Endometrium (tissue), 2 donors: ENCODE results near the gene CTF1.
"Not testable (repeated sequence)": the region's sequence is repeated elsewhere in the genome, so short reads cannot be mapped to it uniquely, and the experiment has no call there.

ENCODE experiments used
- FAIRE-seq: peaks from 2 replicates; lab custom pipeline; 2012; peaks lifted over from hg19 to GRCh38; lab: Jason Lieb, UNC
- donor health status: control.
- donor health status: control.

The CTF1 gene, protein sequence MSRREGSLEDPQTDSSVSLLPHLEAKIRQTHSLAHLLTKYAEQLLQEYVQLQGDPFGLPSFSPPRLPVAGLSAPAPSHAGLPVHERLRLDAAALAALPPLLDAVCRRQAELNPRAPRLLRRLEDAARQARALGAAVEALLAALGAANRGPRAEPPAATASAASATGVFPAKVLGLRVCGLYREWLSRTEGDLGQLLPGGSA

DNA sequence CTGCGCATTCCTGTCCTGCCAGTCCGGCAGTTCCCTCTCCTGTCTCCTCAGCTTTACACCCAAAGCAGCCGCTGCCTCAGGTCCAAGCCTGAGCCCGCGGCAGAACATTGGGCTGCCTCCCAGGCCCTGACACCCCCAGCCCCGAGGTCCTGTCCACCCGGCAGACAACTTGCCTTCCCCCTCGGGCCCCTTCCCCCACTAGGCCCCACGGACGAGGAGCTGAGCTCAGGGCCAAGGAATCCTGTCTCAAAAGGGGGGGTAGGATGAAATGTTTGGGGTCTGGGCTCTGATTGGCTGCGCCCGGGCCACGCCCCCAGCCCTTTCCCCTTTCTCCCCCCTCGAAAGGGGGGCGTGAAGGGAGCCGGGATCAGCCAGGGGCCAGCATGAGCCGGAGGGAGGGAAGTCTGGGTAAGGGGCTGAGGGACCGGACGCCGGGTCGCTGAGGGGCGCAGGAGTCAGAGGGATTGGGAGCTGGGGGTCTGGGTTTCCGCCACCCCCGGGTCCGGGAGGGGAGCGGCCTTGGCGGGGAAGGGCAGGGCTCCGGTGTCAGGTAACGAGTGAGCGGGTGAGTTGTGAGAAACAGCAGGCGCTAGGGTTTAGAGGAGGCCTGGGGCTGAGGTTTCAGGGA is at the start of gene CTF1:
Gene CTF1 (plus strand): TSS at position 354 of the 628 bp plus-strand sequence. CDS start 30 bp downstream, at position 384.
- no peak for FAIRE-seq

DNA sequence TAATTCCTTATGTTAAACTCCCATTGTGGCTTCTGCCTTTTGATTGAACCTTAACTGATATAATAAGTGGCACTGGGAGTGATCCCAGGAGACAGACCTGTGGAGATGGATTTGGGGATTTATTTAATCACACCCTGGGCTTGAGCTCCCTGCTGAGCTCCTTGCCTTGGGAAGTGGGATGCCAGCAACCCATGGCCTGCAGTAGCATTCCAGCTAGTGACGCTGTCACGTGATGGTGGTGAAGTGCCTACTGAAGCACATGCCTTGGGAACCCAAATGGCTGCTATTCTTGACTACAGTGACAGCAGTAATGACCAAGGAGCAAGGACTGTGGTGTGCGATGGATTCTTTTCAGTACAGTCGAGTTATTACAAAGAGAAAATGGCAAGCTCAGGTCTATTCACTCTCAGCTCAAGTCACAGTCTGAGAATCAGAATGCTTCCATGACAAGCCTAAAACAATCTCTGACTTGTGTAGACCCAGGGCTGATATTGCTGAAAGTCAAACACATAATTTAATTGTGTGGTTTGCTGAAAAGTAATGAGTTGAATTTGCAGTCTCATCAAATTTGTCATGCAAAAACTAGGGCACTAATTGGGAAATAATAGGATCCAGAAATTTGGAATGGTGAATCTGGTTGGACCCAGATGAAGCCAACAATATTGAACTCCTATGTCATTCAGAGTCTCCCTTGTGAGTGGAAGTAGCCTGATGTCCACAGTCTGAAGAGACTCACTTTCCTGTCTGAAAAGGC is 49.6 kb upstream of the CTF1 start:
- FAIRE-seq: no peak

DNA sequence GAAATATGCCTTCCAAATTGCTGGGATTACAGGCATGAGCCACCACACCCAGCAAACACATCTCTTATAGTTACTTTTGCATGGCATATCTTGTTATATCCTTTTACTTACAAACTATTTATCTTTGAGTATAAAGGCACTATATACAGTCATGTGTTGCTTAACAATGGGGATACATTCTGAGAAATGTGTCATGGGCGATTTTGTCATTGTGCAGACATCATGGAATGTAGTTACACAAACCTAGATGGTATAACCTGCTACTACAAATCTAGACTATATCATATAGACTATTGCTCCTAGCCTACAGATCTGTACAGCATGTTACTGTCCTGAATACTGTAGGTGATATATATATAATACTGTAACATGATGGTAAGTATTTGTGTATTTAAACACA is 46.2 kb upstream of the CTF1 start:
- FAIRE-seq: no peak

DNA sequence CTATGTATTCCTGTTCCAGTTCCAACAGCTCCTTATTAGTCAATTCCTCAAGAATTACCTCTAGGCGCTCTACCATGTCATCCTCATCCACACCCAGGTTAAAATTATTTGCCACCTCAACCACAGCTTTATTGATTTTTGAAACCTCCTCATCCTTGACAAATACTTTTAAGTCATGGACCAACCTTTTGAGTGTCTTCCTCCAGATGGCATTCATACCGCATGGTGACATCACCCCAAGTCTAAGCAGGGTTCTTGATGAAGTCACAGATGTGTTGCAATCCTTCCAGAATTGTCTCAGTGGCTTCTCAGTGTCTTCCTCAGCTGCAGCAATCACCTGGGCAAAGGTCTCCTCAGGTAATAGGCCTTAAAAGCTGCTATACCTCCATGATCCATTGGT is 42.7 kb upstream of the CTF1 start:
- no peak for FAIRE-seq

DNA sequence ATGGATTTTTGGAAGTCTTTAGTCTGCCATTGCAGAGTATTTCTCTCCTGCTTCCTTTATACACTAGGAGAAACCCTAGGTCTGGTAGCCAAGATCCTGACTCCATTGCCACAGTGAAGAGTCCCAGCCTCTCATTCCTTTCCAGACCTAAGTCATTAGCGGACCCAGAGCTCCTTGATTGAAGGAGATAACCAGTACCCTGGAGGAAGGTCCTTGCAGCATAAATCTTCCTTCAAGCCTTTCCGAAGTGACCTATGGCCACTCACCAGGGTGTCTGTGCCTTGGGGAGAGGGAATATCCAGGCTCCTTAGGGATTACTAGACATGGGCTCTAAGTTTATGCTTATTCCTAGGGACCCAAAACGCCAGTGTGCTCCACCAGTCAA is 38.3 kb upstream of the CTF1 start:
- no peak for FAIRE-seq

DNA sequence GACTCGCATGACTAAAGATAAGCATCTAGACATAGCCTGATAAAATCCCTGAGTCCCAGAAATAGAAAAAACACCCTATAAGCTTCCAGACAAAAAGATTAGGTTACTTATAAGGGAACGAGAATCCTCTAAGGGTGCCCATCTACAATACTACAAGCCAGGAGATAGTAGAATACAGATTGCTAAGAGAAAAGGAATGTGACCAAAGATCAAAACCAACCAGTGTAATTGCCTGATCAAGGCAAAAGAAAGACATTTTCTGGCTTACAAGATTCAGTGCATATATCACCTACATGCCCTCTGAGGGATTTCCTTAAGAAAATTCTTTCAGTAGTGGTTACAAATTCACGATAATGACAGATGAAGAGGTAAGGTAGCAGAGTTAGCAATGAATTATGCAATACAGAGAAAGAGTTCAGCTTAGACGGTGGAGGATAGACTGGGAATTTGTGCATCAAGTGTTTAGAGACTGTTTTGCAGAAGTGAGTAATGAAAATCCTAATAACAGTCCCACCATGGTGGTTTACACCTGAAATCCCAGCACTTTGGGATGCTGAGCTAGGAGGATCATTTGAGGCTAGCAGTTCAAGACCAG is 37.5 kb upstream of the CTF1 start:
- FAIRE-seq: no peak

DNA sequence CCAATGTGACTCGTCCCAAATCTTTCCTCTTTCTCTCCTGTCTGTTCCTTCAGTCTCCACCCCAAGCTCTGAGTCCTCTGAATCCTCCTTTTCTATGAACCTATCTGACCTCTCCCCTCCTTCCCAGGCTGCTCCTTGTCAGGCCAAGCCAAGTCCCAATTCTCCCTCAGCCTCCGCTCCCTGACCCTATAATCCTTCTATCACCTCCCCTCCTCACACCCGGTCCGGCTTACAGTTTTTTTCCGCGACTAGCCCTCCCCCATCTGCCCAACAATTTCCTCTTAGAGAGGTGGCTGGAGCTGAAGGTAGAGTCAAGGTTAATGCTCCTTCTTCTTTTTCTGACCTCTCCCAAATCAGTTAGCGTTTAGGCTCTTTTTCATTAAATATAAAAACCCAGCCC is 35.7 kb upstream of the CTF1 start:
- not testable (repeated sequence) for FAIRE-seq

DNA sequence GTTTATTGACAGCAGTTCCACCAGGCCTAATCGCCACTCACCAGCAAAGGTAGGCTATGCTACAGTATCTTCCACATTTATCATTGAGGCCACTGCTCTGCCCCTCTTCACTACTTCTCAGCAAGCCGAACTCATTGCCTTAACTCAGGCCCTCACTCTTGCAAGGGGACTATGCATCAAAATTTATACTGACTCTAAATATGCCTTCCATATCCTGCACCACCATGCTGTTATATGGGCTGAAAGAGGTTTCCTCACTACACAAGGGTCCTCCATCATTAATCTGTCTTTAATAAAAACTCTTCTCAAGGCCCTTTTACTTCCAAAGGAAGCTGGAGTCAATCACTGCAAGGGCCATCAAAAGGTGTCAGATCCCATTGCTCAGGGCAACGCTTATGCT is 33.2 kb upstream of the CTF1 start:
- FAIRE-seq: not testable (repeated sequence)

DNA sequence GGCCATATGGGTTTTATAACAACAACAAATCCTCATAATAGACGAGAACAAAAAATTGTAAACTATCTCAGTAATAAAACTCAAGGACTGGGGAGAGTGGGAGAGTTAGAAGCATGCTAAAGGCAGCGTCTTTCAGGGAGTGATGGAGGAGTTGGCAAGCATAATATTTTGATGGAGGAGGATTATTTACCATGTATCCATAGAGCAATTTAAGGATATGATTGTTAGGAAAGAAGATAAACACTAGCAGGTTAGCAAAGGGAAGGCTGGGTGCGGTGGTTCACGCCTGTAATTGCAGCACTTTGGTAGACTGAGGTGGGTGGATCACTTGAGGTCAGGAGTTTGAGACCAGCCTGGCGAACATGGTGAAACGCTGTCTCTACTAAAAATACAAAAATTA is 30.4 kb upstream of the CTF1 start:
- FAIRE-seq: no peak

DNA sequence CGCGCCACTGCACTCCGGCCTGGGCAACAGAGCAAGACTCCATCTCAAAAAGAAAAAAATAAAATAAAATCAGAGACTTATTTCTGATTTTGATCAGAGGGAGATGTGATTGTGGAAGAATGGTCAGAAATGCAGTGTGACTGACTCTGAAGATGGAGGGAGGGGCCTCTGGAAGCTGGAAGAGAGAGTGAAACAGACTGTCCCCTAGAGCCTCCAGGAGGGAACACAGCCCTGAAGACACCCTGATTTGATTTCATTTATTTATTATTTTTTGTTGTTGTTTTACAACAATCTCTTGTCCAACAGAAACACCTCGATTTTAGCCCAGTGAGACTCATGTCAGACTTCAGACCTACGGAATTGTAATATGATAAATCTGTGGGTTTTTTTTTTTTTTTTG is 28.7 kb upstream of the CTF1 start:
- FAIRE-seq: no peak

DNA sequence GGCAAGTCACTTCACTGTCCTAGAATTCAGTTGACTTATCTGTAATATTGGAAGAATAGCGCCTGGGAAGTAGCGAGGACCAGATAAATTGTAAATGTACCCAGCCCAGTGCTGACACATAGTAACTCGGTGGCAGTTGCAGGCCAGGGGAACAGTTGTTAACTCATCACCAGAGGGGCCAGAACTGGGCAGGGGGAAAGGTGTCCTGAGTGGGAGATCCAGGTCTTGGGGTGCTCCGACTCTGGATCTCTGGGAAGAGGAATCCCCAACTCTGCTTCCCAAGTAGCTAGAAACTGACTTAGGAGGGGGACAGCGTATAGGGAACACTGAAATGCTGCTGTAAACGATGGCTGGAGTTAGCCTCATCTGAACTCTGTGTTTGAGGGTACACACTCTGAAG is 25.5 kb upstream of the CTF1 start:
- no peak for FAIRE-seq

DNA sequence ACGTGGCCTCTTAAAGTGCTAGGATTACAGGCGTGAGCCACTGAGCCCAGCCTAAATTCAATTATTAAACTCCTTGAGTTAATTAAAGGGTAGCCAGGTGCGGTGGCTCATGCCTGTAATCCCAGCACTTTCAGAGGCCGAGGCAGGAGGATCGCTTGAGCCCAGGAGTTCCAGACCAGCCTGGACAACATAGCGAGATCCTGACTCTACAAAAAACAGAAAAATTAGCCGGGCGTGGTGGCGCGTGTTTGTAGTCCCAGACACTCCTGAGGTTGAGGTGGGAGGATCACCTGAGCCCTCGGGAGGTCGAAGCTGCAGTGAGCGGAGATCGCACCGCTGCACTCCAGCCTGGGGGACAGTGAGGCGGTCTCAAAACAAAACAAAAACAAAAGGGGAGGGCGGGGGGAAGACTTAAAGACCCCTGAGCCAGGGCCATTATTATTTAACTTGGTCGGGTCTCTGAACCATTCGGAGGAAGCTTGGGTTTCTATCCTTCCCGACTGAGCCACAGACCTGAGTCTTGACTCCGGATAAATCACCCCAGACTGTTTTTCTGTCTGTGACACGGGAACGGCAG is 22.1 kb upstream of the CTF1 start:
- FAIRE-seq: no peak

DNA sequence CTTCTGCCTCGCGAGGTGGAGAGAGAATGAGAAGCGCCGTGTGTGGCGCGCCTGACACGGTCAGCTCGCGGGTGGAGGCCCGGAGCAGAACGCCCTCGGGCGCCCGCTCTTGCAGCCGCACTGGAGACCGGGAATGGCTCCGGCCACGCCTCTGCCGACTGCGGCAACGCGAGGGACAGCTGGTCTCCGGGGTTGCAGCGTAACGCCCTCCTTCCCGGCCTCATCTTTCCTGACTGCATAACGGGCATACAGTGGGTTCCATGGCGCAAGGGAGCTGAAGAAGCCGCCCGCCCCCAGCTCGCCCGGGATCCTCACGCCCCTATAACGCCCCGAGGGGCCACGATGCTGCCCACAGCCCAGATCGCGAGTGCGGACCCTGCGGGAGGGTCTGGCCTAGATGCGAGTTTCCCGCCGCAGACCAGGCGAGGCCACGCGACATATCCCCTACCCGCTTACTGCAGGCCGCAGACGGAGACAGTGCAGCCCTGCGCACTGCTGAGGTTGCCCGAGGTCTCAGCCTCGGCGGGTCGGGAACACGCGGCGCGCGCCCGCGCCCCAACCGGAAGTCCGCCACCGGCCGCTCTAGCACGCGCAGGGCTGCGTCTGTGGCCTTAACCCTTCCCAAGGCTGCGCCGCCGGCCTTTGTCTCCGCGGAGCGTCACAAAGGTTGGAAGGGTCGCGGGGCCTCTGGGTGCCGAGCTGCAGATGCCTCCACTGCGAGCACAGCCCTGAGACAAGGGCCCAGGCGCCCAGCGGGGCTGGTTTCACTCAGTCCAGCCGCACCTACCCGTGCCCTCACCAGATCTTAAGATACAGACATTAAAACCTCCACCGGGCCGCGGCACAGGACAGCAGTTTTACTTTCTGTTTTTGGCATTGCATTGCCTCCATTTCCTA is 21.3 kb upstream of the CTF1 start:
- FAIRE-seq: no peak

DNA sequence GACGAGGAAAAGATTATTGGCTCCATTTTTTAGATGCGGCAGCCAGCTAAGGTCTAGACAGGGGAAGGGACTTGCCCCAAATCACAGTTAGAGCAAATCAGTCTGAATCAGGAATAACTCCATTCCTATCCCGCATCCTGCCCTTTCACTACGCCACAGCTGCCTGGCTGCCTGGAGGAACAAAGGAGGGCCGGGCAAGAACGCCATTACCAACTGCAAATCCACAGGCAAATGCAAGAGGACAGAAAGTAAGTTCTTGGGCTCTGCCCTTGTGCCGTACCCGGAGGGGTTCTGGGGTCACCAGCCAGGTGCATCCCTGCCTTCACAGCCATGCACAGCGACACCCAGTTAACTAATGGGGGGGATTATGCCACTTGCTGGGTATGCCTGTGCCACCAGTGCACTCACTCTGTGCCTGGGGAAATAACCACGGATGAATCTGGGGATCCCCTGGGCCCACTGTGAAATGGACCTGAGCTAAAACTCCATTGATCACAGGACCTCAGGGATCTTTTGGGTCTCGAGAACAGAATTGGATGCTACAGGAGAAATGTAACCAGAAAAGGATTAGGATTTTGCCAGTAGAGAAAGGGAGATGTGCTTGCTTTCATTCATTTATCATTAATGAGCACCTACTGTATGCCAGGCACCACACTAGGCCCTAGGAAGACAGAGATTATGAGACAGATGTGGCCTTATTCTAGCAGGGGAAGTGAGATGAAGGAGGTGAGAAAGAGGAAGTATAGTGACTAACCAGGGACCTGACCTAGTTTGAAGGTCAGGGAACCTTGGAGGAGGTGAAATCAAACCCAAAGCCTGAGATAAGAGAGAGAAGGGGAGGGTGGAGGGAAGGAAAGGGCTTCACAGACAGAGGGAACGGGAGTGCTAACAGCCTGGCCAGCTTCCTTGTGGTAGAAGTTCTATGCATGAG is 20.3 kb upstream of the CTF1 start:
- FAIRE-seq: no peak

DNA sequence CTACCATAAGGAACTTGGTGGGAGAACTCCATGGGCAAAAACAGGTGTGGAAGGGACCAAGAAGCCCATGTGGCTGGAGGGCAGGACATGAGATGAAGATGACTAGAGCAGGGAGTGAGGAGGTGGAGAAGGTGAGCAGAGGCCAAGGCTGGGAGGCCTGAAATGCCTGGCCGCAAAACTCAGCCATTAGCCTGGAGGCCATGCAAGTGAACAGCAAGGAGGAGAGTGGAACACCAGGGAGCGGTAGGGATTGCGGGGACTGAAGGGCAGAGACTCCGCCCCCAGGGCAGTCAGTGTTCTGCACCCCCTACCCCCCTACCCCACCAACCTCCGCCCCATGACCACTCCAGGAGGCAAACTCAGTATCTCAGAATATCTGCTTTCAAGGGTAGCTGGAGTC is 19.5 kb upstream of the CTF1 start:
- FAIRE-seq: no peak

DNA sequence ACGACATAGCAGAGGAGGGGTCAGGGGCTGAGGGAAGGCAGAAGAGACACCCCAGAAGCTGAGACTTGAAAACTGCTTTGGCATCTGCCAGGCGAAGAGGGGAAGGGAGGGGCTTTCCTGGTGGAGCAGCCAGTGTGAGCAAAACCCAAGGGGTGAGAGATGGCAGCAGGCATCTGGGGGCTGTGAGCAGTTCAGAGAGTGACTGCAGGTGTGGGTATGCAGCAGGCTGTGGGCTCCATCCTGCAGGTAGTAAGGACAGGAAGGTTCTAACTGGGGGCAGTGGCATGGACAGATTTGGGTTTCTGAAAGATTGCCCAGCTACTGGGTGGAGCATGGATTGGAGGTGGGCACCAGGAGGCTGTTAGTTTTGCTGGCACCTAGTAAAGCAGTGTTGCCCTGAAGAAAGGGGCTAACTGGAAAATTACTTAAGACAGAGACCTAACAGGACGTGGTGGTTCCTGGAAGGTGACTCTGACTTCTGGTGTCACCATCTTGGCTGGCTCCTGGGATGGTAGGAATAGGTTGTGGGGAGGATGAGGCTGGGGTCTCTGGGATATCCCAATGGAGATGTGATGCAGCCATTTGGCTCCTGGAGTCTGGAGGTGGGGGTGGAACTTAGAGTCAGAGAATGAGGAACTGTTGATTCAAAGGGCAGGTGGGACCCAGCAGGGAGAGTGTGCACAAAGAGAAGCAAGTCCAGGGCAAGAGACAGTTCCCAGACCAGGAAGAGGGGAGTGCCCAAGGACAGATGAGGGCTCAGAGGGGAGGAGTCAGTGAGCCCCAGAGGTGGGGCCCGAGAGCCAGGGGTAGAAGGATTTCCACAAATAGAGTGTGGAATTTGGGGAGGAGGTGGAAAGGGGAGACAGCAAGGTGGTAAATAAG is 13.7 kb upstream of the CTF1 start:
- FAIRE-seq: no peak

DNA sequence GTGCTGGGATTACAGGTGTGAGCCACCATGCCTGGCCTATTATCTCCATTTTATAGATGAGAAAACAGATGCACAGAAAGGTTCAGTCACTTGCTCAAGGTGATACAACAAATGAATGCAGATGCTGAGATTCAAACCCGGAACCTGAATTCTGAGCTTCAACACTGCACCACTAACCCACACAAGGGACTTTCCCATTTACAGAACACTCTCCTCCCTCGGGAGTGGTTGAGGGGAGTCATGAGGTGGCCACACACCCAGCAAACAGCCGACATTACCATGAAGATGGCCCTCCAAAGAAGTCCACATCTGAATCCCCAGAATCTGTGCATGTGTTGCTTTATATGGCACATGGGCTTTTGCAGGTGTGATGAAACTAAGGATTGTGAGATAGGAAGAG is 11.7 kb upstream of the CTF1 start:
- FAIRE-seq: no peak

DNA sequence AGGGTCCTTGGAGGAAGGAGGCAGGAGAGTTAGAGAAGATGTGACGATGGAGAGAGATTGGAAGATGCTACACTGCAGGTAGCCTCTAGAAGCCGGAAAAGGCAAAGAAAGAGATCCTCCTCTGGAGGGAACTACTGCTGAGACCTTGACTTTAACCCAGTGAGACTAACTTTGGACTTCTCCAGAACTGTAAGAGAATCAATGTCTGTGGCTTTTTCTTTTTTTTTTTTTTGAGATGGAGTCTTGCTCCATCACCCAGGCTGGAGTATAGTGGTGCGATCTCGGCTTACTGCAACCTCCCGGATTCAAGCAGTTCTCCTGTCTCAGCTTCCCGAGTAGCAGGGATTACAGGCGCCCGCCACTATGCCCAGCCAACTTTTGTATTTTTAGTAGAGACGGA is 11.2 kb upstream of the CTF1 start:
- no peak for FAIRE-seq

DNA sequence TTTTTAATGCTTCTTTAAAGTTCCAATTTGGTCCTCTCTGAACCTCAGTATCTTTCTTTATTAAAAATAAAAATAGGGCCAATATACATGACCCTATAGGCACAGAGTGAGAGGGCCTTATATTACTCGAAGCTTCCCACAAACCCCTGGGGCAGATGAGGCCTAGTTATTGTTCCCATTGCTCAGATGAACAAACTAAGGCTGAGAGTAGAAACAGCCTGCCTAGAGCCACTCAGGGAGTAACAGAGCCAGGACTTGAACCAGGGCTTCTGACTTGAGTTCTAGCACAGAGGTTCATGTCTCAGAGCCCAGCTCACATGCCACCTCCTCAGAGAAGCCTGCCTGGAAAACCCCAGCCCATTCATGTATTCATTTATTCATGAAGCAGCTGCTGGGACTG is 10.3 kb upstream of the CTF1 start:
- no peak for FAIRE-seq

DNA sequence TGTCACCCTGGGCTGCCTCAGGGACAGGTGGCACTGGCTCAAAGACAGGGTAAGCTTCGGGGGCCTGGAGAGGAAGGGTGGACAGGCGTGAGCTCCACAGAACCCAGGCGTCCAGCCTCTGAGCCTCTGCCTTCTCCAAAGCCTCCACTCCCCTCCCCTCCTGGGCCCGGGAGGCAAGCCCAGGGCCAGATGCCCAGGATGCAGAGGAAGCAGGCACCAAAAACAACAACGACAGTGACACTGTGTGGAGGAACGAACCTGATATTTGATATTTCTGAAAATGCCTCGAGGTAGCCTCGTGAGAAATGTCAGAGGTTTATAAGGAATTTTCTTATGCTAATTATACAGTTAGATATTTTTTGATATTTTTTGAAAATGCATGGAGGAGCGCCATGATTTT is 8.5 kb upstream of the CTF1 start:
- no peak for FAIRE-seq
